ENCODE measurements around the gene TUSC1.

The TUSC1 gene

DNA sequence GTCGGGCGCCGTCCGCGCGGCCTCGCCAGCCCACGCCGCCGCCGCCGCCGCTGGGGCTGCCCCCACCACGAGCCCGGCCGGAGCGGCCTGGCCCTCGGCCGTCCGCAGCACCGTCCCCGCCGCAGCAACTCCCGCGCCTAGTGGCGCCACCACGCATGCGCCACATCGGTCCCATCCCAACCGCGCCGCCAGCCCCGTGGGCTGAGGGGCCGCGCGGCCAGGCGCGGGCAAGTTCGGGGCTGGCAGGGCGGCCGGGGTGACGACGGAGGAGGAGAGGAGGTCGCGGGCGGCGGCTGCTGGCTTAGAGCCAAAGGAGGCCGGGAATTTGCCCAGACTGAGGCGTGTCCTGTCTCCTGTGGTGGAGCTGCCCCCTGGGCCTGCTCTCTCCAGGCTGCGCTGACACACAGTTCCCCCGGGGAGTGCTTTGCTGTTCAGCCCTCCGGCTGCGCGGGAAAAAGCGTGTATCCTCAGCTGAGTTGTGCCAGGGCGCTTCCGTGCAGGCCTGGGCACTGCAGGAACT lies at the start of gene TUSC1:
Gene TUSC1 (minus strand): TSS at position 298 of the 520 bp plus-strand sequence. CDS start 132 bp downstream, at position 166.
- H3K4me3 ChIP-seq (ENCODE audit: low read depth, low read length) = no peak within 1 kb of the TSS
- TF ChIP-seq POLR2A (IDR thresholded peaks at IDR 0.05; ENCODE audit: extremely low read depth, insufficient read length) (no peak), MYC (IDR thresholded peaks at IDR 0.05; ENCODE audit: low read depth, low read length) (no peak)
- TF ChIP-seq, protein P1, sequence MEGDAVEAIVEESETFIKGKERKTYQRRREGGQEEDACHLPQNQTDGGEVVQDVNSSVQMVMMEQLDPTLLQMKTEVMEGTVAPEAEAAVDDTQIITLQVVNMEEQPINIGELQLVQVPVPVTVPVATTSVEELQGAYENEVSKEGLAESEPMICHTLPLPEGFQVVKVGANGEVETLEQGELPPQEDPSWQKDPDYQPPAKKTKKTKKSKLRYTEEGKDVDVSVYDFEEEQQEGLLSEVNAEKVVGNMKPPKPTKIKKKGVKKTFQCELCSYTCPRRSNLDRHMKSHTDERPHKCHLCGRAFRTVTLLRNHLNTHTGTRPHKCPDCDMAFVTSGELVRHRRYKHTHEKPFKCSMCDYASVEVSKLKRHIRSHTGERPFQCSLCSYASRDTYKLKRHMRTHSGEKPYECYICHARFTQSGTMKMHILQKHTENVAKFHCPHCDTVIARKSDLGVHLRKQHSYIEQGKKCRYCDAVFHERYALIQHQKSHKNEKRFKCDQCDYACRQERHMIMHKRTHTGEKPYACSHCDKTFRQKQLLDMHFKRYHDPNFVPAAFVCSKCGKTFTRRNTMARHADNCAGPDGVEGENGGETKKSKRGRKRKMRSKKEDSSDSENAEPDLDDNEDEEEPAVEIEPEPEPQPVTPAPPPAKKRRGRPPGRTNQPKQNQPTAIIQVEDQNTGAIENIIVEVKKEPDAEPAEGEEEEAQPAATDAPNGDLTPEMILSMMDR (IDR thresholded peaks at IDR 0.05; ENCODE audit: low read depth, low read length) = no peak
- TF ChIP-seq, protein P2, sequence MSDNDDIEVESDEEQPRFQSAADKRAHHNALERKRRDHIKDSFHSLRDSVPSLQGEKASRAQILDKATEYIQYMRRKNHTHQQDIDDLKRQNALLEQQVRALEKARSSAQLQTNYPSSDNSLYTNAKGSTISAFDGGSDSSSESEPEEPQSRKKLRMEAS (IDR thresholded peaks at IDR 0.05; ENCODE audit: low read depth, low read length) = no peak
- DNase-seq (ENCODE audit: low read depth) = no peak

DNA sequence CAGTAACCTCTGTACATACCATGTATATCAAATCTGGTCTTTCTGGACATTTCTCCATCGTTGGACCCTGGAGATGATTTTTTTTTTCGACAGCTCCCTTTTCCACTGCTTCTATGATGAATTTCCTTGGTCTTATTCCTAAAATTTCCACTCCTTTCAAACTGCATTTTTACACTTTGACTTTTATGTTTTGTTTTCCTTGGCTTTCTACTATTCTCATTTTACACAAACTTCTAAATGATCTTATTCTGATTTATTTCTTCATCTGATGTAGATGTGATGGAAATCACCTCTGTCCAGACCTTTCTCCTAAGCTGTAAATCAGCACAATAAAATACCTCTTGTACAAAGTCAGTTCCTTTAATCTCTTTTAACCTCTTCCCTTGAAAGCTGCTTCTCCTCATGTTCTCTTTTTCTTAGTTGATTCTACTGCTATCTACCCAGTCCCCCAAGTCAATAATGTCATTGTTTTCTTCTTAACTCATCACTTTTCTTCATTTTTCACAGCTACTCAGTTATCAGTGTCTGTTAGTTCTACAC lies 48.7 kb upstream of the TUSC1 start:
- TF ChIP-seq, protein P2 (IDR thresholded peaks at IDR 0.05; ENCODE audit: low read depth, low read length) = no peak
- TF ChIP-seq, protein P1 (IDR thresholded peaks at IDR 0.05; ENCODE audit: low read depth, low read length) = no peak
- TF ChIP-seq POLR2A (IDR thresholded peaks at IDR 0.05; ENCODE audit: extremely low read depth, insufficient read length) (no peak), MYC (IDR thresholded peaks at IDR 0.05; ENCODE audit: low read depth, low read length) (no peak)
- H3K4me3 ChIP-seq (ENCODE audit: low read depth, low read length) = no peak overlapping the region
- no peak for DNase-seq (ENCODE audit: low read depth)

DNA sequence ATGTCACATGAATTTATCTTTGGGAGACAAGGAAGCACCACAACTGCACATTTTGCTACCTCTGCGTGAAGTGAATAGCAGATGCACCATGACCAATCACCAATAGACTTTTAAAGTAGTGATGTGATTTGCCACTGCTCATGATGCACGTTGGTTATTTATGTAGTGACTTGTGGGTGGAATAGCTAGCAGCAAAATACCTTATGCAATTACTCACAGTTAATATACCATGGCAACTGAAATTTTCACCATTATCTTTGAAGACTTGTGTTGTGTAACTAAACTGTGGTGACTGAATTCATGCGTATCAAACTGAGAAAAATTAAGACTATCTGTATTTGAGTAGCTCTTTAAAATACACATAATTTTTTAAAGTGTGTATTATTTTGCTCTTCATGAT lies 46.2 kb upstream of the TUSC1 start:
- DNase-seq (ENCODE audit: low read depth) = no peak
- H3K4me3 ChIP-seq (ENCODE audit: low read depth, low read length) = no peak overlapping the region
- TF ChIP-seq POLR2A (IDR thresholded peaks at IDR 0.05; ENCODE audit: extremely low read depth, insufficient read length) = no peak
- TF ChIP-seq, protein P1 (IDR thresholded peaks at IDR 0.05; ENCODE audit: low read depth, low read length) = no peak
- TF ChIP-seq MYC (IDR thresholded peaks at IDR 0.05; ENCODE audit: low read depth, low read length) = no peak
- TF ChIP-seq, protein P2 (IDR thresholded peaks at IDR 0.05; ENCODE audit: low read depth, low read length) = no peak

DNA sequence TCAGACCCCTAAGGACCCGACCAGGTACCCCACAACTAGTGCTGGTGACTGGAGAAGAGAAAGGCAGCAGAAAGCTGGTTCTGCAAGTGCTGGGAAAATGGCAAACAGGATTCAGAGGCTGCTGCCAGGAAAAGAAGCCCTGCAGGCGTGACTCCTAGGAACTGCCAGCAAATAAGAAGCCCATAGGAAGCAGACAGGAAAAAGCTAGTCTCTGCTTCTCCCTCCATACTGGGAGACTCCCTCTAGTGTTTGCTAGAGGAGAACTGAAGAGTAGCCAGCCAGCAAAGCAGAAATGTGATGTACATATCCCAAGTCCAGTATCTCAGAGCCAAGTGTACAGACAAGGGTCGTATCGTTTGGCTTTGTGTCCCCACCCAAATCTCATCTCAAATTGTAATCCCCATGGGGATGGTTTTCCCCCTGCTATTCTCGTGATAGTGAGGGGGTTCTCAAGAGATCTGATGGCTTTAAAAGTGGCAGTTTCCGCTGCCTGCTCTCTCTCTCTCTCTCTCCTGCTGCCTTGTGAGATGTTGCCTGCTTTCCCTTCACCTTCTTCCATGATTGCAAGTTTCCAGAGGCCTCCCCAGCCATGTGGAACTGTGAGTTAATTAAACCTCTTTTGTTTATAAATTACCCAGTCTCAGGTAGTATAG lies 38.1 kb upstream of the TUSC1 start:
- no peak for TF ChIP-seq MYC (IDR thresholded peaks at IDR 0.05; ENCODE audit: low read depth, low read length)
- TF ChIP-seq, protein P1 (IDR thresholded peaks at IDR 0.05; ENCODE audit: low read depth, low read length) = no peak
- TF ChIP-seq, protein P2 (IDR thresholded peaks at IDR 0.05; ENCODE audit: low read depth, low read length) = no peak
- no peak for TF ChIP-seq POLR2A (IDR thresholded peaks at IDR 0.05; ENCODE audit: extremely low read depth, insufficient read length)
- DNase-seq (ENCODE audit: low read depth) = no peak
- H3K4me3 ChIP-seq (ENCODE audit: low read depth, low read length) = no peak overlapping the region

DNA sequence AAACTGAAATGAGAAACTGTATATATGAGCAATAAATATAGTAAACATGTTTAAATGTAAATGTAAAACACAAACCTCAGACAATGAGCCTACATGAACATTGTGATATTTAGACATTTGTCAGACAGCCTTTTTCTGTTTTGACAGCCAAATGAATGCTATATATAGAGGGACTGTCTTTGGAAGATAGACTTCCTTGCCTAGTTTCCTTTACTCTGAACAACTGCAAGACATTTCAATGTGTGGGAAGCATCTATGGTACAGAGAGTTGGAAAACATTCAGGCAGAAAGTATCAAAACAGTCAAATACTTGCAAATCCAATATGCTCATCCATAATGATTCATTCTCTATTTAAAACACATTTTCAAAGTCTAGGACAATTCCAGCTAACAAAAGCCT lies 31.7 kb upstream of the TUSC1 start:
- no peak for DNase-seq (ENCODE audit: low read depth)
- no peak overlapping the region for H3K4me3 ChIP-seq (ENCODE audit: low read depth, low read length)
- TF ChIP-seq, protein P2 (IDR thresholded peaks at IDR 0.05; ENCODE audit: low read depth, low read length) = no peak
- TF ChIP-seq MYC (IDR thresholded peaks at IDR 0.05; ENCODE audit: low read depth, low read length) (no peak), POLR2A (IDR thresholded peaks at IDR 0.05; ENCODE audit: extremely low read depth, insufficient read length) (no peak)
- TF ChIP-seq, protein P1 (IDR thresholded peaks at IDR 0.05; ENCODE audit: low read depth, low read length) = no peak

All from NB4 (cell line).